ENCODE results near the gene NEUROD4. TPM values are rescaled to one million over a fixed set of nuclear protein-coding genes. Genes with fewer than 3 reads are reported as not detected.
"Not testable (repeated sequence)": the region's sequence is repeated elsewhere in the genome, so short reads cannot be mapped to it uniquely, and the experiment has no call there.

The NEUROD4 gene
- total RNA-seq, 1 donor from 2014 or later = 1.6 TPM

GRCh38 chr12:54984658-54985376, 35.0 kb upstream of the NEUROD4 start, which contains the start of gene TESPA1:
TESPA1 (minus strand) TSS chr12:54984762; CDS start chr12:54974562, 10,200 bp downstream.
- DNase-seq (ENCODE audit: extremely low spot score, unreplicated experiment) = no peak
- Mint-ChIP-seq H3K27ac (no peak within 1 kb of the TSS), H3K27me3 (peaks cover 33% of the 10 kb centered on the region), H3K36me3 (no peaks in the 10 kb centered on the region), H3K4me3 (no peak within 1 kb of the TSS), H3K9me3 (no peaks in the 10 kb centered on the region), H3K4me1 (ENCODE audit: unreplicated experiment) (no peaks in the 10 kb centered on the region)
- no peak for TF ChIP-seq CTCF (conservative IDR thresholded peaks at IDR 0.05)

- not testable (repeated sequence) for H3K4me1 Mint-ChIP-seq (ENCODE audit: unreplicated experiment); H3K9me3 Mint-ChIP-seq; H3K4me3 Mint-ChIP-seq; H3K27ac Mint-ChIP-seq; H3K36me3 Mint-ChIP-seq; DNase-seq (ENCODE audit: extremely low spot score, unreplicated experiment)
- H3K27me3 Mint-ChIP-seq = peaks cover 38% of the 10 kb centered on the region
These were observed 33.0 kb upstream of the NEUROD4 start for GRCh38 chr12:54986773-54987172.

- Mint-ChIP-seq H3K36me3 (no peaks in the 10 kb centered on the region), H3K27me3 (peaks cover 31% of the 10 kb centered on the region), H3K4me3 (no peak overlapping the region), H3K4me1 (ENCODE audit: unreplicated experiment) (no peaks in the 10 kb centered on the region), H3K9me3 (no peaks in the 10 kb centered on the region), H3K27ac (no peak overlapping the region)
- DNase-seq (ENCODE audit: extremely low spot score, unreplicated experiment) = no peak
- no peak for TF ChIP-seq CTCF (conservative IDR thresholded peaks at IDR 0.05)
These were observed 32.1 kb upstream of the NEUROD4 start for GRCh38 chr12:54987611-54988231.

GRCh38 chr12:54988402-54989054, 31.2 kb upstream of the NEUROD4 start:
- Mint-ChIP-seq H3K4me3 (no peak overlapping the region), H3K36me3 (no peaks in the 10 kb centered on the region), H3K9me3 (no peaks in the 10 kb centered on the region), H3K27ac (no peak overlapping the region), H3K27me3 (peaks cover 31% of the 10 kb centered on the region), H3K4me1 (ENCODE audit: unreplicated experiment) (no peaks in the 10 kb centered on the region)
- no peak for DNase-seq (ENCODE audit: extremely low spot score, unreplicated experiment)
- TF ChIP-seq CTCF (conservative IDR thresholded peaks at IDR 0.05) = no peak

GRCh38 chr12:54989829-54990228, 29.9 kb upstream of the NEUROD4 start:
- H3K9me3 Mint-ChIP-seq = no peaks in the 10 kb centered on the region
- no peaks in the 10 kb centered on the region for H3K4me1 Mint-ChIP-seq (ENCODE audit: unreplicated experiment)
- peaks cover 26% of the 10 kb centered on the region for H3K27me3 Mint-ChIP-seq
- no peak for TF ChIP-seq CTCF (conservative IDR thresholded peaks at IDR 0.05)
- H3K27ac Mint-ChIP-seq = no peak overlapping the region
- H3K4me3 Mint-ChIP-seq = no peak overlapping the region
- H3K36me3 Mint-ChIP-seq = no peaks in the 10 kb centered on the region
- no peak for DNase-seq (ENCODE audit: extremely low spot score, unreplicated experiment)
